AG09309 (cell line): ENCODE results near the gene KCNS1.

Experiments
- DNase-seq: peaks from one replicate; pipeline ENCODE4 v3.0.0-alpha.2; 2010; ENCODE audit warnings: low read depth
- H3K4me3 ChIP-seq: 2 replicates; pipeline ENCODE4 v1.5.1; 2011; ENCODE audit warnings: mild to moderate bottlenecking, low read depth, low read length, moderate library complexity; ENCODE audit not compliant: control insufficient read depth
- TF ChIP-seq, protein P1 (sequence below): IDR thresholded peaks from 2 replicates; pipeline ENCODE4 v1.5.1; 2011; ENCODE audit warnings: mild to moderate bottlenecking, low read depth, low read length, inconsistent platforms; ENCODE audit not compliant: insufficient read depth, control insufficient read depth; ENCODE audit errors: missing control alignments

Gene KCNS1

DNA sequence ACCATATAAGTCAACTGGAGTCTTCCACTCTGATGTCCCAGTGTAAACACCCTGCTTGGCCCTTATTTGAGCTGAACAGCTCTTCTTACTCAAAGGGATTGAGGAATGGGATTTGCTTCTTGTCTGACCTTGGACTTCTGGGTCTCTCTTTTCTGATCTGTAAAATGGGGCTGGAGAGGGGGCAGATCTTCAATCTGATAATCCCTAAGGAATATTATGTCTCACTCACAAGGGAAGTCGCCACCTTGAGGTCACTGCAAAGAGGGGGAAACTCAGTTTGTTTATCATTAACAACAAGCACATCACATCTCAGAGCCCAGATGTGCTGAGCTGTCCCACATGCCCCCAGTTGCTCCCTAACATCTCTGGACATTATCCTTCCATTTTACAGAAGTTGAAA lies 15.1 kb downstream of the KCNS1 start:
- no peak overlapping the region for H3K4me3 ChIP-seq
- no peak for DNase-seq
- TF ChIP-seq, protein P1, sequence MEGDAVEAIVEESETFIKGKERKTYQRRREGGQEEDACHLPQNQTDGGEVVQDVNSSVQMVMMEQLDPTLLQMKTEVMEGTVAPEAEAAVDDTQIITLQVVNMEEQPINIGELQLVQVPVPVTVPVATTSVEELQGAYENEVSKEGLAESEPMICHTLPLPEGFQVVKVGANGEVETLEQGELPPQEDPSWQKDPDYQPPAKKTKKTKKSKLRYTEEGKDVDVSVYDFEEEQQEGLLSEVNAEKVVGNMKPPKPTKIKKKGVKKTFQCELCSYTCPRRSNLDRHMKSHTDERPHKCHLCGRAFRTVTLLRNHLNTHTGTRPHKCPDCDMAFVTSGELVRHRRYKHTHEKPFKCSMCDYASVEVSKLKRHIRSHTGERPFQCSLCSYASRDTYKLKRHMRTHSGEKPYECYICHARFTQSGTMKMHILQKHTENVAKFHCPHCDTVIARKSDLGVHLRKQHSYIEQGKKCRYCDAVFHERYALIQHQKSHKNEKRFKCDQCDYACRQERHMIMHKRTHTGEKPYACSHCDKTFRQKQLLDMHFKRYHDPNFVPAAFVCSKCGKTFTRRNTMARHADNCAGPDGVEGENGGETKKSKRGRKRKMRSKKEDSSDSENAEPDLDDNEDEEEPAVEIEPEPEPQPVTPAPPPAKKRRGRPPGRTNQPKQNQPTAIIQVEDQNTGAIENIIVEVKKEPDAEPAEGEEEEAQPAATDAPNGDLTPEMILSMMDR, result no peak

- TF ChIP-seq, protein P1, result no peak
- no peak overlapping the region for H3K4me3 ChIP-seq
- DNase-seq, result no peak
These were observed 15.6 kb downstream of the KCNS1 start for GRCh38 chr20:45085289-45085688.

- no peak overlapping the region for H3K4me3 ChIP-seq
- TF ChIP-seq, protein P1, result no peak
- DNase-seq, result no peak
These were observed 17.8 kb downstream of the KCNS1 start for GRCh38 chr20:45083127-45083526.

DNA sequence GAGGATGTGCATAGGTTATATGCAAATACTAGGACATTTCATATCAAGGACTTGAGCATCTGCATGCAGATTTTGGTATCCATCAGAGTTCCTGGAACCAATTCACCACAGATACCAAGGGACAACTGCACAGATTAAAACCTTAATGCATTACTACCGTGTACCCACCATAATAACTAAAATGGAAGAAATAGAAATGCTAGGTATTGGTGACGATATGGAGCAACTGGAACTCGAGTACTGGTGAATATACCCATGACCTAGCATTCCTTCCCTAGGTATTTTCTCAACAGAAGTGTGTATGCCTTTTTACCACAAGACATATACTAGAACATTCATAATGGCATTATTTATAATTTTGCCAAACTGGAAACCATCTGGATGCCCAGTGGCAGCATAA lies 18.5 kb downstream of the KCNS1 start:
- no peak for DNase-seq

GRCh38 chr20:45080867-45081624 lies 19.9 kb downstream of the KCNS1 start:
- TF ChIP-seq, protein P1, result peak; percentile 53
- no peak for DNase-seq
- no peak overlapping the region for H3K4me3 ChIP-seq

More for the DNA sequence above, 18.5 kb downstream of the KCNS1 start:
- TF ChIP-seq, protein P1, result no peak
- no peak overlapping the region for H3K4me3 ChIP-seq

GRCh38 chr20:45077559-45077958 lies 23.4 kb downstream of the KCNS1 start:
- H3K4me3 ChIP-seq, result no peak overlapping the region
- DNase-seq, result no peak
- TF ChIP-seq, protein P1, result no peak
